NCI-H2227 (cell line): Measurements from ENCODE around the gene PPP6R1.

ENCODE experiments used
- DNase-seq: peaks from one replicate; lab custom pipeline; 2025; ENCODE audit not compliant: unreplicated experiment; lab: John Stamatoyannopoulos, UW

Gene PPP6R1

DNA sequence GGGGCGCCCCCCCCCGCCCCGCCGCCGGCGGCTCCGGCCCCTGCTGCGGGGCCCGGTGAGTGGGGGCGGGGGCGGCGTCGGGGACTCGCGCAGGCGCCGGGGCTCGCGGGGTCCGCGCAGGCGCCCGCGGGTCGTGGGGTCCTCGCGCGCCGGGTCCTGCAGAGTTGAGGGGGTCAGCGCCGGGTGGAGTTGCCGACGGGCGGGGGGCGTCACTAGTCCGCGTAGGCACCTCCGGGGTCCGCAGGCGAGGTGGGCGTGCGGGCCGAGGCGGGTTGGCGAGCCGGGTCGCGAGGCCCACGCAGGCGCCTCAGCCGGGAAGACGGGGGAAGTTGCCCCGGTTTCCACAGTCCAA lies 365 bp downstream of the PPP6R1 start:
- DNase-seq, result peak; percentile 81

- peak; percentile 72 for DNase-seq
Observed at GRCh38 chr19:55257461-55258420, 1.1 kb downstream of the PPP6R1 start.

DNA sequence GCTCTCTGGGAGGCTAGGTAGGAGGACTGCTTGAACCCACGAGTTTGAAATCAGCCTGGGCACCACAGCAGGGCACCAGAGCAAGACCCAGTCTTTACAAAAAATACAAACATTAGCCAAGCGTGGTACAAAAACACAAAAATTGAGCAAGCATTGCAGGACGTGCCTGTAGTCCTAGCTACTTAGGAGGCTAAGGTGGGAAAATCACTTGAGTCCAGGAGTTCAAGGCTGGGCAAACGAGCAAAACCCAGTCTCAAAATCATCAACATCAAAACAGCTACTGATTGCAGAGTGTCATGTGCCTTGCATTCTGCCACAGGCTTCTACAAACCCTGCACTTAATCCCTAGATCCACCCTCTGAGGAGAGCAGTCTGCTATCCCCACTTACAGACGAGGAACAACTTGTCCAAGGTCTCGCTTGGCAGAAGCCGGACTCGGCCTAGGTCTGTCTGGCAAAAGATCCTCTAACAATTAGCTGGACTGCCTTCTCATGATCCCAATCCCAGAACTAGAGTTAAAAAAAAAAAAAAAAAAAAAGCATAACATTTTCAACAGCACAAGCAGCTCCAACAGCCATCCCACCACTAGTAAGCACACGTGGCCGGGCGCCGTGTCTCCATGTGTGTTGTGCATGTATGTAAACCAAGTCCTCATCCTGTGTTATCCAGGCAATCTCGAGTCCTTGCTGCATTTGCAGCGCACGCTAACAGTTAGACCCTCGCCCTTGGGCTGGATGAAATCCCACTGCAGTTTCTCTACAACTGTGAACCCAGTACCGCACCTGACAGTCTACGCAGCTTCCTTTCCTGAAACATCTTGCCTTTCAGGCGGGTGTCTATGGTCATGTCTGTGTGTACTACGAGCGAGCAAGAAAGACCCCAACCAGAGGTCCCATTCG lies 2.0 kb downstream of the PPP6R1 start:
- no peak for DNase-seq

GRCh38 chr19:55255618-55256423 lies 3.0 kb downstream of the PPP6R1 start:
- no peak for DNase-seq

DNA sequence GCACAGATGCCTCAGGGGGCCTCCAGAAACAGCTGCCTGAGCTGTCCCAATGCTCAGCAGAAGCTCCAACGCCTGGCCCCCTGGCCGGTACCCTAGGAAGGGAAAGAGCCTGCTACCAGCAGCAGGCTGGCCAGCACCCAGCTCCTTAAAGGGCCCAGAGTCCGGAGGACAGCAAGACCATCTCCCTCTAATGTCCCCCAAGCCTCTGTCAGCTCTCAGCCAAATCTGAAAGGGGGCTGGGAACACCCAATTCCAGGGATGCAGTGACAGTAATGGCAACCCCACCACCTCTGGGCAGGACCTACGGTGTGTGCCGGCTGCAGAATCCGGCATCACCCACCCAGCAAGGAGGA lies 4.2 kb downstream of the PPP6R1 start:
- no peak for DNase-seq

DNA sequence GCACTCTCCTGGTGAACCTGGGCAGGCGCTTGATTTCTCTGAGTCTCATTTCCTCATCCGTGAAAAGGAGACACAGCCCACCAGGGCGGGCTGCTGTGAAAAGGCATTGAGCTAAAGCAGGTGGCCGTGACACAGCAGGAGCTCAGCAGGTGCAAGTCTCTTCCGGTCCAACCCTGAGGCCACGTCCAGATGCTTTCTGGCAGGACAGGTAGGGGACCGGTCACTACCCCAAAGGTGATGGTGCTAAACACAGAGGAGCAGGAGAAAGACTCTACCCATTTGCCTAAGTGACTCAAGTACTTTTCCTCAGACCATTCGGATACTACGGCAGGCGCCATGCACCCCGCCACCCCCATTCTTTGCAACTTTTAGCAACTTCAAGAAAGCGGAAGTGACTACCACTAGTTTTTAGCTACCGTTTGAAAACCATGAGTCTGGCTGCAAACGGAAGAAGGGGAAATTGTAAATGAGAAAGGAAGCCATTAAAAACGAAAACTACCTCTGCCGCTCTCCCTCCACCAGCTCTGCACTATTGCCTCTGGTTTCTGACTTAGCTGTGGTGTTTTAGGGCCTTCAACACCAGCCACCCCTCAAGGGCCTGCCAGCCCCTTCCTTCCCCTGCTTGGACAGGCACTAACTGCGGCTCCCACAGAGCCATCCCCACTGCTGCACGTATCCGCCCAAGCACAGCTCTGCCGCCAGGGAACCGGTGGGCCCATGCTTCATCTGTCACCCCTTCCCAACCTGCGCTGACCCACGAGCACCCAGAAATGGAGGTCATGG lies 4.8 kb downstream of the PPP6R1 start:
- DNase-seq, result no peak

- DNase-seq, result no peak
Observed at GRCh38 chr19:55252760-55253663, 5.8 kb downstream of the PPP6R1 start.

- DNase-seq, result no peak
Observed at GRCh38 chr19:55251341-55252081, 7.3 kb downstream of the PPP6R1 start.

DNA sequence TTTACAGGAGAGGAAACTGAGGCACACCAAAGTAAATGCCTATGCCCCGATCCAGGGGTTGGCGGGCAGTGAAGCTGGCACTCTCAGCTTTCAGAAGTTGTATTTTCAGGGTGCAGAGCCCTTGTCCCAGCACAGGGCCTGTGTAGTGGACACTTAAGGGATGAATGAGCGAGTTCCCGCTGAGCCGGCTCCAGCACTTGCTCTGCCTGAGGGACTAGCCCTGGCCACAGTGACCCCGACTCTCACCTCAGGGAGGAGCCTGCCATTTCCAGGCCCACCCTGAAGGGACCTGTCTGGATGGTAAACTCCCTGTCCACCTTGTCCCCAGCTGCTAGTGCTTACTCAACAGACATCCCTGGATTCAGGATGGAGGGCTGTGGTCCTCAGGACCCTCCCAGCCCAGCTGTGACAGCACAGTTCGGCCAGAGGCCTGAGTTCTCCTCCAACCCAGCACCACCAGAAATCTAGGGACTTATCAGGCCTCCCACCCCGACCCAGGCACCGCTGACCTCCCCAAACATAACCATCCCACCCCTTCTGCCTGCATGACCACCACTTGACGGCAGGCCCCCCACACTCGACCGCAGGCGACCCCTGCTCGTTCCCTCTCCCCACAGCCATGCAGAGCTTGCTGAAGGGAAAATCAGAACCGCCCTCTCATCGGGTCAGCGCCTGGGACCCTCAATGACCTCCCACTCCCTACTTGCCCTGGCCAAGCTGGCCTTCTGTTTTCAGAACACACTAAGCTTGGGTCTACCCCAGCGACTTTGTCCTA lies 8.4 kb downstream of the PPP6R1 start:
- DNase-seq, result no peak

- no peak for DNase-seq
Observed at GRCh38 chr19:55249841-55250240, 9.0 kb downstream of the PPP6R1 start.

DNA sequence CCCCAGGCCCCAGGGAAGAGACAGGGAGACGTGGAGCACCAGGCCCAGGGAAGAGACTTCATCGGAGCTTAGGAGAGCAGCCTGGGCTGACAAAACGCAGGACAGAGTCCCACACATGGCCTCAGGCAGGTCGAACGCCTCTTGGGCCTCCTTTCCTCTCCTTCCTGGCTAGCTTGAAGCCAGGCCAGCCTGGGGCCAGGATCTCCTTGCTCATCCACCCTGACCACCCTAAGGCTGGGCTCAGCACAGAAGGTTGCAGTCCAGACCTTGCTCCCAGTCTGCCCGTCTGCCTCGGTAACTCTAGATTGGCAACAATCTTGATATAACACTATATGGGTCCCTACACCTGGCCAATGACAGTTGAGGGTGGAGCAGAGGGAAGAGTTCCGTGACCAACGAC lies 10.1 kb downstream of the PPP6R1 start:
- DNase-seq, result no peak

DNA sequence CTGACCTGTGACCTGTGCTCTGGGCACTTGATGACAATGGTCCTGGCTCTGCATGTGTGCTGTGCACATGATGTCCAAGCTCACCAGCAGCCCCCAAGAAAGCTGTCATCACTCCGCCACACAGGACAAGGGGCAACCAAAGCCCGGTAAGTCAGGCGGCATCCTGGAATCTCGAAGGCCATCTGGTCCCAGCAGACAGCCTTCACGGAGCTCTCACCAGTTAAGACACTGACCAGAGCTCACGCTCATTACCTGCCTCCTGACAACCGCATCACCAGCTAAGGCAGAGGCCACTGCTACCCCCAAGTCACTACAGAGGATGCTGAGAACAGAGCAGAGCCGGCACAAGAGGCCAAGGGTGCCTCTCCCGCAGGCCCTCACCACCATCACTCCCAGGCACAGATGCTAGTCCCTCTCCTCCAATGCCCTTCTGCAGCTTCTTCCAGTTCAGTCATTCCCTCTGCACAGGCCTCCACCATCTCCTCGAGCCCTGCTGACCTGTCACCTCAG lies 10.6 kb downstream of the PPP6R1 start:
- DNase-seq, result no peak

GRCh38 chr19:55247621-55248099 lies 11.2 kb downstream of the PPP6R1 start:
- no peak for DNase-seq

GRCh38 chr19:55246462-55247451 lies 12.1 kb downstream of the PPP6R1 start:
- DNase-seq, result no peak

DNA sequence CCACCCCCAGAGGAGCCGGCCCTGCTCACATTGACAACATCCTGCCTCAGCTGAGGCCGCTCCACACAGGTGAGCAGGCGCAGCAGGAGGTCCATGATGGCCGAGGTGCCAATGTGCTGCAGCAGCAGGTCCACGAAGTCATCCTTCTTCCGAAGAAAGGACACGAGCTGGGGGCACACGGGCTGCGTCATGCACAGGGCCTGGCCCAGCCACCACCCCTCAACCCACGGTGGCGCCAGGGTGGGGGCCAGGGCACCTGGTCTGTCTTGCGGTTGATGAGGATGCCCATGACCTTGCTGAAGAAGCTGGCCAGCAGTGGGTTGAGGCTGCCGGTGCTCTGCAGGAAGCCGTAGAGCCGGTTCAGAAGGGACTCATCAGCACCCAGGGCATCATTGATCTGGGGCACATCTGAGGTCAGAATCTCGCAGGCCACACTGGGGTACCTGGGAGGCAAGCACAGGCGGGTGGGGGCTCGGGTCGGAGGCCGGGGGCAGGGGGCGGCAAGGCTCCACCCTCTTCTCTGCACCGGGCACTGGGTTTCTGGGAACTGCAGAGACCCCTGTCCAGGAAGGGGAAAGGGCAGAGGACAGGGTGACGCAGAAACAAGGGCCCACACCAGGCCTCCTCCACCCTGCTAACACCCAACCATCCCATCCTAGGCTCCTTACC lies 13.4 kb downstream of the PPP6R1 start:
- no peak for DNase-seq
